ENCODE measurements around the gene SPATA33.

Gene SPATA33

DNA sequence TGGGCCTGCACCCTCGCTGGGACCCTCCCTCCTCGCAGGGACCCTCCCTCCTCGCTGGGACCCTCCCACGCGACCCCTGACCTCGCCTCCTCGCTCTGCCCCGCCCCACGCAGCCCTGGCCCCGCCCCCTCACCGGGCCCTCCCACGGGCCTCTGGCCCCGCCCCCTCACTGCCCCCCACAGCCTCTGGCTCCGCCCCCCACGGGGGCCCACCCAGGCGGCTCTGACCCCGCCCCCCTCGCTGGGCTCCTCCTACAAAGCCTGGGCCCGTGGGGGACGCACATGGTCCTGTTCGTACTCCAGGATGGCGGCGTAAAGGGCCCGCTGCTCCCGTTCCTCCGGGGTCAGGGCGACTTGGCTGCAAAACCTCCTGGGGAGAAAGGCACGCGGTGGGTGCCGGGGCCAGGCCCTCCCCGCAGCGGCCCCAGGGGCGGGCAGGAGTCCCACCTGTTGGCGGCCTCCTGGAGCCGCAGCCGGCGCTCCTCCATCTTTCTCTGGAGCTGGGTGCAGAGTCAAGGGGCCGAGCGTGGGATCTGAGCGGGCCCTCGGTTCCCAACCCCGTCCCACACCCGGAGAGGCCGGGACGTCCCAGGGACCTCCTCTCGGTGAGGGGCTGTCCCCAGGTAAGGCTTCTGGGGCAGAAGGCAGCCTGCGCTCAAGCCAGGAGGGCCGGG lies 54.1 kb downstream of the SPATA33 start:
- peak; percentile 83 for DNase-seq

DNA sequence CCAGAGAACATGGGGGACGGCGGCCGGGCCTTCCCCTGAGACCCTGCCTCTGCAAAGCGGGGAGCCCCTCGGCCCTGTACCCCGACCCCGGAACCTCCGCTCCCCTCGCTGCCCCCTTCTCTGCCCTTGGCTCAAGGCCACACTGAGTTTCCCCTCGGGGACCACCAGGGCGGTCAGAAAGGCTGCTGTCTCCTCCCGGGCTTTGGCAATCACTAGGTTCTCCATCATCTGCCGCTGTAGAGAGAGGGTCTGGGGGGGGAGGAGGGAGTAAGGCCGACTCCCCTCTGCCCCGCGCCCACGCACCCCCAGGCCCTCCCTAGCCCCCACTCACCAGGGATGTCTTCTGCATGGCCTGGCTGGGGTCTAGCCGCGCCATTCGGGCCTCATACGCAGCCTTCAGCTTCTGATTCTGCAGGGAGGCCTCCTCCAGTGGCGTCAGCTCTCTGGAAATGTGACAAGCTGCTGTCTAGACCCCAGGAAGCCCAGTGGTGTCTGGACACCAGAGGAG lies 54.7 kb downstream of the SPATA33 start:
- no peak for DNase-seq

DNA sequence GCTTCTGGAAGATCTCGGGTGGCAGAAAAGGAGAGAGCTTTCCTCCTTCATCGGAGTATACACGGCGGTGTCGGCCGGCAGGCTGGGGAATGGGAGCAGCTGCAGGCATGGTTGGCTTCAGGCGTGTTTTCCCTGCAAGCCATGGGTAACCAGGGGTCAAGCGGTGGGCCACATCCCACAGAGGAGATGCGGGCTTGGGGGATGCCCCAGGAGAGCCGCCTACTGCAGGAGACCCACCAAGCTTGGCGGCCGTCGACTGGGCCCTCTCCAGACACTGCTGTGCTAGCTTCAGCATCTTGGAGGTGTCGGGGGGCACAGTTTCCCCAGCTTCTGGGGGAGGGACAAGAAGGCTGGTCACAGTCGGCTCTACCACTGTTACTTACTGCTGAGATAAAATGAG lies 58.9 kb downstream of the SPATA33 start:
- DNase-seq, result no peak

DNA sequence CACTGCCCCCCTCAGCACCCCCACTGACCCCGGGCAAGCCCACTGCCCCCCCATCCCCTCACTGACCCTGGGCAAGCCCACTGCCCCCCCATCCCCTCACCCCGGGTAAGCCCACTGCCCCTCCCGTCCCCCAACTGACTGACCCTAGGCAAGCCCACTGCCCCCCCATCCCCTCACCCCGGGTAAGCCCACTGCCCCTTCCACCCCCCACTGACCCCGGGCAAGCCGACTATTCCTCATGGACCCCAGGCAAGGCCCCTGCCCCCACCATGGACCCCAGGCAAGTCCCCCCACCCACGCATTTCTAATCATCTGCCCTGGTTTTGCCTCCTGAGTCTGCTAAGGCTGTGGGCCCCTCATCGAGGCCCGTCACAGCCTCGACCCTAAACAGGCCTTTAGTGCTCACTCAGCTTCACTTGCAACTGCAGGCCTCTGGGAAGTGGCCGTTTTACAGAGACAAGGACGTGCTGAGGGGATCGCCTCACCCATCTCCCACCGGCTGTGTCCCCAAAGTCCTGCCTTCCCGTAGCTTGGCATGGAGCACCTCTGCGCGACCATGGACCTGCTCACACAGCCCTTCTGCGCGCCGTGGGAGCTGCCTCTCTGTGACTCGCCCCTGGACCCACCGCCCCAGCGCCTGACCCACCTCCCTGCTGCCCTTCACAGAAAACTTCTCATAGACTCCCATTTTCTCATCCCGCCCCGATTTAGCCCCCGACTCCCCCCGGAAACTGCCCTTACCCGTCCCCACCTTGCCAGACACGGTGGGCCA lies 59.5 kb downstream of the SPATA33 start:
- DNase-seq, result no peak

DNA sequence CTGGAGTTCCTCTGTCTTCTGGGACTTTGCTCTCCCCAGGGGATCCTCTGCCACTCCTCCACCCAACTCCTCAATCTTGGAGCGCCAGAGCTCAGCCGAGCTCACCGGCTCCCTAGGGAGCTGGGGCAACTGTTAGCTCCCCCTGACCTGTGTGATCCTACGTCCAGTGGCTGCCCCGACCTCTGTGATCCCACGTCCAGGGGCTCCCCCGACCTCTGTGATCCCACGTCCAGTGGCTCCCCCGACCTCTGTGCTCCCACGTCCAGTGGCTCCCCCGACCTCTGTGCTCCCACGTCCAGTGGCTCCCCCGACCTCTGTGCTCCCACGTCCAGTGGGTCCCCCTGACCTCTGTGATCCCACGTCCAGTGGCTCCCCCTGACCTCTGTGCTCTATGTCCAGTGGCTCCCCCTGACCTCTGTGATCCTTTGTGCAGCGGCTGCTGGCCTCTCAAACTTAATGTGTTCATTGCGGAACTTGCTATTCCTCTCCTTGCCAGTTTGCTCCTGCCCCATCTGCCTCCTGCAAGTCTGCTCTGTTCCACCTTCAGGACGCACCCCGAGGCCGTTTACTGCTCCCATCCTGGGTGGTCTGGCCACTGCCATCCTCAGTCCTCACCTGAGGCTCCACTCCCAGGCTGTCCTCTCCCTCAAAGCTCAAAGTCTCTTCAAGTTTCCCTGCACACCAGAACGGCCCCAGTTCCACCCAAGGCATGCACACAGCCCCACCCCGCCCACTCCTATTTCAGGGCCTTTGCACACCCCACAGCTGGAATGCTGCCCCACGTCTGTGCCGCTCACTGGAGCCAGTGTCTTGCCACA lies 60.3 kb downstream of the SPATA33 start:
- no peak for DNase-seq

Measured in stimulated activated CD4-positive, alpha-beta T cell treated with anti-CD3 and anti-CD28 coated beads, Interleukin-15, amount 100 ng/mL, for 24 hours (primary cell).